ENCODE results near the gene ANKRD29. TPM values are rescaled to one million over a fixed set of nuclear protein-coding genes. Genes with fewer than 3 reads are reported as not detected.

The ANKRD29 gene
- total RNA-seq, 1 donor from 2014 or later: not detected

DNA sequence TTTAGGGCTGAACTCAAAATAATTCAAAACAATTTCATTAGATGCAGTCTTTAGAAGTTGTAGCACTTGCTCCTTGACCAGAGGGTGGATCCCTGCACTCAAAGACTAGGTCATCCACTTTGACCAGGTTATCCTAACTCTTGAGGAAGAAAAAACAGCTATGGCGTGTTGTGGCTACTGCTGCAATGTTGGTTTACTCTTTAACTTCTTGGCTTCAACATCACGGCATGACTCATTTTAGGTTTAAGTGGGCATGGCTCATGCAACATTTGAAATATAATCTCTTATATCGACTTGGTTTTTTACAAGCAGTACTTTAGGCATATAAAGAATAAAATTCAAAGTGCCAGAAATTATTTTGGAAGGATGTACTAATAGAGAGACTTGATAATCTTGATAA is 35.4 kb downstream of the ANKRD29 start:
- no peaks in the 10 kb centered on the region for H3K36me3 Mint-ChIP-seq (ENCODE audit: unreplicated experiment)
- TF ChIP-seq, protein P1, sequence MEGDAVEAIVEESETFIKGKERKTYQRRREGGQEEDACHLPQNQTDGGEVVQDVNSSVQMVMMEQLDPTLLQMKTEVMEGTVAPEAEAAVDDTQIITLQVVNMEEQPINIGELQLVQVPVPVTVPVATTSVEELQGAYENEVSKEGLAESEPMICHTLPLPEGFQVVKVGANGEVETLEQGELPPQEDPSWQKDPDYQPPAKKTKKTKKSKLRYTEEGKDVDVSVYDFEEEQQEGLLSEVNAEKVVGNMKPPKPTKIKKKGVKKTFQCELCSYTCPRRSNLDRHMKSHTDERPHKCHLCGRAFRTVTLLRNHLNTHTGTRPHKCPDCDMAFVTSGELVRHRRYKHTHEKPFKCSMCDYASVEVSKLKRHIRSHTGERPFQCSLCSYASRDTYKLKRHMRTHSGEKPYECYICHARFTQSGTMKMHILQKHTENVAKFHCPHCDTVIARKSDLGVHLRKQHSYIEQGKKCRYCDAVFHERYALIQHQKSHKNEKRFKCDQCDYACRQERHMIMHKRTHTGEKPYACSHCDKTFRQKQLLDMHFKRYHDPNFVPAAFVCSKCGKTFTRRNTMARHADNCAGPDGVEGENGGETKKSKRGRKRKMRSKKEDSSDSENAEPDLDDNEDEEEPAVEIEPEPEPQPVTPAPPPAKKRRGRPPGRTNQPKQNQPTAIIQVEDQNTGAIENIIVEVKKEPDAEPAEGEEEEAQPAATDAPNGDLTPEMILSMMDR (IDR thresholded peaks at IDR 0.05; ENCODE audit: partially characterized antibody, unreplicated experiment): no peak
- peaks cover 4% of the 10 kb centered on the region for H3K9me3 Mint-ChIP-seq (ENCODE audit: unreplicated experiment)
- no peaks in the 10 kb centered on the region for H3K4me1 Mint-ChIP-seq (ENCODE audit: low read depth, unreplicated experiment)
- no peak overlapping the region for H3K4me3 Mint-ChIP-seq (ENCODE audit: unreplicated experiment)
- no peak overlapping the region for H3K27ac Mint-ChIP-seq (ENCODE audit: unreplicated experiment)
- H3K27me3 Mint-ChIP-seq (ENCODE audit: unreplicated experiment): peaks cover 3% of the 10 kb centered on the region
- no peak for DNase-seq

DNA sequence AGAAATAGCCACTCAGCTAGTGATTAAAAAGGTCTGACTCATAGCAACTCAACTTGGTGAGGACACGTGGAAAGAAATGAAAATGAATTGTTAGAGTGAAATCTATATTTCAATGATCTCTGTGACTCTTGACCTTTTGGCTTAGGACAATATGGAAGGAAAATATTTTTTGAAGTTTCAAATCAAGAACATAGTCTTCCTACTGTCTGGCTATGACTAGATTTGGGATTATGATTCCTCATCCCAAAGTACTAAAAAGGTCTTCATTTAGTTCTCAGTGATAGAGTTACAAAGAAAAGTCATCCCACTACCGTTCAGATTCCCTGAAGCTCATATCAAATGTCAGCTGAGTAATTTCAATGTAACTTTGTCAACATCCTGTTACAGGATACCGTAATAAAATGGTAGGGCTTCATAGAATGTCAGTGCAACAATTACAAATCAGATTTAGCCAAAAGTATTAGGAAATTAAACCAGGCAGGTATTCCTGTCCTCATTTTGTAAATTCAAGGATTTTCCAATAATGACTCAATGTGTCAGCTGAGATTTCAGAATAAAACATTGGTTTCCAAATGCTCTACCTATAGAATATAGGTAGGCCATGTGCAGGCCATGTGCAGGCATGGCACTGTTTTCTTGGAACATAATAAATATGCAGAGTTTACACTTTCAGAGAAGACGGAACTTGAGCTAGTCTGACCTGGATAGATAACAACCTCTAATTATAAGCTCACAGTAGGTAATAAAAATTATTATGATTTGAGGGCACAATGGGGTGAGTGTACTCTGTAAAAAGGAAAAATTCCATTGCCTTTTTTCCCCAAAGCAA is 36.0 kb downstream of the ANKRD29 start:
- Mint-ChIP-seq H3K36me3 (ENCODE audit: unreplicated experiment) (no peaks in the 10 kb centered on the region), H3K9me3 (ENCODE audit: unreplicated experiment) (peaks cover 4% of the 10 kb centered on the region), H3K27me3 (ENCODE audit: unreplicated experiment) (peaks cover 6% of the 10 kb centered on the region), H3K4me3 (ENCODE audit: unreplicated experiment) (no peak overlapping the region), H3K4me1 (ENCODE audit: low read depth, unreplicated experiment) (no peaks in the 10 kb centered on the region), H3K27ac (ENCODE audit: unreplicated experiment) (no peak overlapping the region)
- no peak for DNase-seq
- TF ChIP-seq, protein P1 (IDR thresholded peaks at IDR 0.05; ENCODE audit: partially characterized antibody, unreplicated experiment): no peak

DNA sequence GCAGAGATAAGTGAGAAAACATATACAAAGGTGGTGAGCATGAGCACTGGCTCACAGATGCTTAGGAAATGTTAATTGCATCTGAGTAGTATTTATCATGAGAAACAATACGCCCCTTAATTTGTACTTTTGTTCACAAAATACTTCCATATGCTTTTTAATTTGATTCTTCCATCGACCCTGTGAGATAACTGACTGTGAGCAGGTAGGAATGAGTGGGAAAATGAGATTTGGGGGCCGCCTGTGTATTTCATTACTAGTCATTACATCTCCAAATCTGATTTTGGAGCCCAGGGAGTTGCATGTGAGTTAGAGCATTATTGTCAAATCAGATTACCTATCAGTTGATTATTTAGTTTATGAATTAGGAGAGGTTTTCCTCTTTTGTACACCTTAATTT is 39.7 kb downstream of the ANKRD29 start:
- H3K27me3 Mint-ChIP-seq (ENCODE audit: unreplicated experiment): peaks cover 22% of the 10 kb centered on the region
- H3K4me3 Mint-ChIP-seq (ENCODE audit: unreplicated experiment): no peak overlapping the region
- H3K27ac Mint-ChIP-seq (ENCODE audit: unreplicated experiment): no peak overlapping the region
- peaks cover 5% of the 10 kb centered on the region for H3K4me1 Mint-ChIP-seq (ENCODE audit: low read depth, unreplicated experiment)
- TF ChIP-seq, protein P1 (IDR thresholded peaks at IDR 0.05; ENCODE audit: partially characterized antibody, unreplicated experiment): no peak
- H3K9me3 Mint-ChIP-seq (ENCODE audit: unreplicated experiment): peaks cover 6% of the 10 kb centered on the region
- H3K36me3 Mint-ChIP-seq (ENCODE audit: unreplicated experiment): no peaks in the 10 kb centered on the region
- DNase-seq: no peak

DNA sequence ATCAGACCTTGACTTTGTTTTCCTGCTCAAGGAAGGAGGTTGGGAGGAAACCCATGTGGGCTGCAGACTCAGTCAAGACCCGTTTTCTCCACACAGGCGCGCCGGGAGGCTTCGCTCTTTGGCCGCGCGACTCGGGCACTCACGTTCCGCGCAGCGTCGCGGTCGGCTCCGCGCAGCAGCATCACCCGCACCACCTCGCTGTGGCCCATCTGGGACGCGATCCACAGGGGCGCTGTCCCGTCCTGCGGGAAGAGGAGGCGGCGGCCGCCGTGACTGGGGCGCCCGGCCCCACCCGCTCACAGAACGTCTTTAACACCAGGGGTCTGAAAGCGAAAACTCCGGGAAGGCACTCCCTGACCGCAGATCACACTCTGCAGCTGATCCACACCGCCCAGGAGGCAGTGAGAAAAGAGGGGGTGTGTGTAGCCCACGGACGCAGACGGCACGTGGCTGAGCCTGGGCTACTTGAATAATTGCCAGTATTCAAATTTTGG is 43.3 kb downstream of the ANKRD29 start:
- H3K27me3 Mint-ChIP-seq (ENCODE audit: unreplicated experiment): peaks cover 22% of the 10 kb centered on the region
- peaks cover 5% of the 10 kb centered on the region for H3K4me1 Mint-ChIP-seq (ENCODE audit: low read depth, unreplicated experiment)
- no peaks in the 10 kb centered on the region for H3K36me3 Mint-ChIP-seq (ENCODE audit: unreplicated experiment)
- TF ChIP-seq, protein P1 (IDR thresholded peaks at IDR 0.05; ENCODE audit: partially characterized antibody, unreplicated experiment): peak; percentile 11
- H3K27ac Mint-ChIP-seq (ENCODE audit: unreplicated experiment): no peak overlapping the region
- H3K9me3 Mint-ChIP-seq (ENCODE audit: unreplicated experiment): peaks cover 6% of the 10 kb centered on the region
- DNase-seq: peak; percentile 49
- peak overlapping the region; percentile 72 for H3K4me3 Mint-ChIP-seq (ENCODE audit: unreplicated experiment)

DNA sequence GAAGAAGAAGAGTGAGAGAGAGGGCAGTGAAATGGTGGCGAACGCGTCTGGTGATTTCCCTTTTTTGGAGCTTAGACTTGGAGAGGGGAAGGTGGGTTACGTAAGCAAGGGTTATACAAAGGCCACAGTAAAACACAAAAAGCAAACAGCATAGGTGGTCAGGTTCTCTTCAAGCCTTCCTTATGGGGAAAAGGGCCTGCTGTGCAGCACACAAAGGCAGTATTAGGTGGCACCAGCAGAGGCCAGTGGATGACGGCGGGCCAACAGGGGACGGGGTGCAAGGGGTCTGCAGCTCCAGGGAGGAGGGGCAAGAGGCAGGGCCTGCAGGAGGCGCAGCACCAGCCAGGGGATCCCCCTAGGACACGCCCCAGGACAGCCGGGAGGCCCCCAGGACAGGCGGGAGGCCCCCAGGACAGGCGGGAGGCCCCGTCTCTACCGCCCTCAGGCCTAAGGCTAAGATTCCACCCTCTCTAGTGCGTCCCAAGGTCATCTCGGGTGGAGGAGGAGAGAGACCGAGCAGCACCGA is 43.8 kb downstream of the ANKRD29 start:
- H3K4me1 Mint-ChIP-seq (ENCODE audit: low read depth, unreplicated experiment): peaks cover 5% of the 10 kb centered on the region
- TF ChIP-seq, protein P1 (IDR thresholded peaks at IDR 0.05; ENCODE audit: partially characterized antibody, unreplicated experiment): no peak
- no peaks in the 10 kb centered on the region for H3K36me3 Mint-ChIP-seq (ENCODE audit: unreplicated experiment)
- peaks cover 6% of the 10 kb centered on the region for H3K9me3 Mint-ChIP-seq (ENCODE audit: unreplicated experiment)
- H3K27ac Mint-ChIP-seq (ENCODE audit: unreplicated experiment): no peak overlapping the region
- DNase-seq: peak; percentile 40
- peaks cover 22% of the 10 kb centered on the region for H3K27me3 Mint-ChIP-seq (ENCODE audit: unreplicated experiment)
- peak overlapping the region; percentile 72 for H3K4me3 Mint-ChIP-seq (ENCODE audit: unreplicated experiment)
